HG02763 (cell line): ENCODE results near the gene CCDC170.
"Not testable (repeated sequence)": the region's sequence is repeated elsewhere in the genome, so short reads cannot be mapped to it uniquely, and the experiment has no call there.

Experiments used
- ATAC-seq: cut with Tn5 transposase; IDR thresholded peaks from one replicate; pipeline ENCODE4 v1.9.1; 2021; ENCODE audit warnings: mild to moderate bottlenecking, moderate library complexity; ENCODE audit not compliant: unreplicated experiment

Gene CCDC170, protein sequence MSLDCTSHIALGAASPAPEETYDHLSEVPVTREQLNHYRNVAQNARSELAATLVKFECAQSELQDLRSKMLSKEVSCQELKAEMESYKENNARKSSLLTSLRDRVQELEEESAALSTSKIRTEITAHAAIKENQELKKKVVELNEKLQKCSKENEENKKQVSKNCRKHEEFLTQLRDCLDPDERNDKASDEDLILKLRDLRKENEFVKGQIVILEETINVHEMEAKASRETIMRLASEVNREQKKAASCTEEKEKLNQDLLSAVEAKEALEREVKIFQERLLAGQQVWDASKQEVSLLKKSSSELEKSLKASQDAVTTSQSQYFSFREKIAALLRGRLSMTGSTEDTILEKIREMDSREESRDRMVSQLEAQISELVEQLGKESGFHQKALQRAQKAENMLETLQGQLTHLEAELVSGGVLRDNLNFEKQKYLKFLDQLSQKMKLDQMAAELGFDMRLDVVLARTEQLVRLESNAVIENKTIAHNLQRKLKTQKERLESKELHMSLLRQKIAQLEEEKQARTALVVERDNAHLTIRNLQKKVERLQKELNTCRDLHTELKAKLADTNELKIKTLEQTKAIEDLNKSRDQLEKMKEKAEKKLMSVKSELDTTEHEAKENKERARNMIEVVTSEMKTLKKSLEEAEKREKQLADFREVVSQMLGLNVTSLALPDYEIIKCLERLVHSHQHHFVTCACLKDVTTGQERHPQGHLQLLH

DNA sequence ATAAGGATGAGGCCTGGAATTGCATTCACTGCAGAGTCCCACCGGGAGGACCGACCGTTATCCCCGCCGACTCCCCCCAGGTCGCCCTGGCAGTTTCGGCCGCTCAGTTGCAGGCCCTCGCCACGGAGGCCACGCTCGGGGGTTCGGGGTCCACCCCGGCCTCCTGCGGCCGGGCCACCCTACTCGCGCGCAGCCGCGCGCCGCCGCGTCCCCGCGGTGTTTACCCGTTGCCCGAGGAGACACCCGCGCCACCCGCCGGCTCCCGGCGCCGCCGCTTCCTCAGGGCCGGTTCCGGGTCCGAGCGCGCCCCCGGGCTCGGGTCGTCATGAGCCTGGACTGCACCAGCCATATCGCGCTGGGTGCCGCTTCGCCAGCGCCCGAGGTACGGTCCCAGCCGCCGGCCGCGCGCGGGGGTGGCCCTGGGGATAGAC lies at the start of gene CCDC170:
CCDC170 (plus strand) TSS at position 214 of the 431 bp plus-strand sequence; CDS start at position 326, 112 bp downstream.
- no peak for ATAC-seq

DNA sequence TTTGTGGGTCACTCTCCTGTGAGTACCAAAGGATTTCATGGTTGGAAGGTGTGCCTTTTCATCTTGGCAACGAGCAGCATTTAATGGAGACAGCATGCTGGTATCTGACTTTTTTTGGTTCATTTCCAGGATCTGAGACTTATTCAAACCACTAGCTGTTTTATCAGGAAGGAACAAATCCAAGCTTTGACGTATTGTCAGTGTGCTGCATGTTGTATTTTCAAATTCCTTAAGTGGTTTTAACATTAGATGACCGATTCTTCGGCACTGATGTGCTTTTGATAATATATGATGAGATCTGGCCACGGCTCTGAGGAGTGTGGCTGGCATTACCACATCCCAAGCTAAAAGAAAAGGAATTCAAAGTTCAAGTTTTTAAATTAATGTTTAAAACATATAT lies 48.3 kb upstream of the CCDC170 start:
- ATAC-seq = no peak

DNA sequence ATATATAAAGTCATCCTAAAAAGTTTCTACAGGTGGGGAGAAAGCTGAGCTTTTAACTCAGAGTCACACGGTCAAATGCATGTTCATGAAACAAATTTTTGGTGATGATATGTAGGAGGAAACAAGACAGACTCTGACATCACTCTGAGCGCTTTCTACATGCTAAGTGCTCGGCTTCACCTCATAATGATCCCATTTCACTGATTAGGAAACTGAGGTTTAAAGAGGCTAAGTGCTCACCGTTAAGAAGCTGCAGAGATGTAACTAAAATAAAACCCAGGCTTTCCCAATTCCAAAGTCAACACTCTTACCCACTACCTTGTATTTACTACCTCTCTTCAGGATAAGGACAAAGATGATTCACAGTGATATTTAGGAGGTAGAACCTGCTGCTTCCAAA lies 46.6 kb upstream of the CCDC170 start:
- ATAC-seq = no peak

DNA sequence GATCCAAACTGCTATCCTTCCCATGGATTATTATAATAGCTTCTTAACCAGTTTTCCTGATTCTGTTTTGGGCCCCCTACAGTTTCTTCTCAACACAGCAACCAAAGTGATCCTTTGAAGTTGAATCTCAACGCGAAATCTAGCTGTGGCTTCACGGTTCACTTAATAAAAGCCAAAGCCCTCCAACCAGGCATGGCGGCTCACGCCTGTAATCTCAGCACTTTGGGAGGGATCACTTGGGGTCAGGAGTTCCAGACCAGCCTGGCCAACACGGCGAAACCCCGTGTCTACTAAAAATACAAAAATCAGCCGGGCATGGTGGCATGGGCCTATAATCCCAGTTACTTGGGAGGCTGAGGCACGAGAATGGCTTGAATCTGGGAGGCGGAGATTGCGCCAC lies 45.2 kb upstream of the CCDC170 start:
- ATAC-seq = no peak

DNA sequence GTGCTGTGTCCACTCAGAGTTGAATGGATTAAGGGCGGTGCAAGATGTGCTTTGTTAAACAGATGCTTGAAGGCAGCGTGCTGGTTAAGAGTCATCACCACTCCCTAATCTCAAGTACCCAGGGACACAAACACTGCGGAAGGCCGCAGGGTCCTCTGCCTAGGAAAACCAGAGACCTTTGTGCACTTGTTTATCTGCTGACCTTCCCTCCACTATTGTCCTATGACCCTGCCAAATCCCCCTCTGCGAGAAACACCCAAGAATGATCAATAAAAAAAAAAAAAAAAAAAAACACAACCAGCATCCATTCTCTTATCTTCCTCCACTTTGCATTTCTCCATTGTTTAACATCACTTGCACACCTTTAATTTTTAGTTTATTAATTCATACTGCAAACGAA lies 42.9 kb upstream of the CCDC170 start:
- not testable (repeated sequence) for ATAC-seq

DNA sequence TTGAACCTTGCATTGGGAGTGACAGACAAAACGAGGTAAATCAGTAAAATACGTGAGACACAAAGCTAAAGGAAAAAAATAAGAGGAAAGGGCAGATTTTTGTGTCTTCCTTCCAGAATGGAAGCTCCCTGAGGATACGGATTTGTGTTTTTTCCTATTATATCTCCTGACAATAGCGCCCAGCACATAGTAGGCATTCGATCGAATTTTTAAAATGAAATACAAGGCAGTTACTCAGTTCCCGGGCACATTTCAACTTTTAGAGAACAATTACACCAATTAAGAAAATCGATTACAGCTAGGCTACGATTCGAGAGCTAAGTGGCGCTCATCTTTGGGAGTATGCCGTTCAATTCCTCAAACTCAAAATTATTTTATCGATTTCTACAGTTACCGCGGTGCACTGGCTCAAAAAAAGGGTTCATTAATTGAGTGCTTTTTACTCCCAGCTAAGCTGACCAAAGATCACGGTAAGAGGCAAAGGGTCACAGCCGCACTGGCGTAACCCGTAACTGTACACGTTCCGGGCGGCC lies 42.3 kb upstream of the CCDC170 start:
- no peak for ATAC-seq

DNA sequence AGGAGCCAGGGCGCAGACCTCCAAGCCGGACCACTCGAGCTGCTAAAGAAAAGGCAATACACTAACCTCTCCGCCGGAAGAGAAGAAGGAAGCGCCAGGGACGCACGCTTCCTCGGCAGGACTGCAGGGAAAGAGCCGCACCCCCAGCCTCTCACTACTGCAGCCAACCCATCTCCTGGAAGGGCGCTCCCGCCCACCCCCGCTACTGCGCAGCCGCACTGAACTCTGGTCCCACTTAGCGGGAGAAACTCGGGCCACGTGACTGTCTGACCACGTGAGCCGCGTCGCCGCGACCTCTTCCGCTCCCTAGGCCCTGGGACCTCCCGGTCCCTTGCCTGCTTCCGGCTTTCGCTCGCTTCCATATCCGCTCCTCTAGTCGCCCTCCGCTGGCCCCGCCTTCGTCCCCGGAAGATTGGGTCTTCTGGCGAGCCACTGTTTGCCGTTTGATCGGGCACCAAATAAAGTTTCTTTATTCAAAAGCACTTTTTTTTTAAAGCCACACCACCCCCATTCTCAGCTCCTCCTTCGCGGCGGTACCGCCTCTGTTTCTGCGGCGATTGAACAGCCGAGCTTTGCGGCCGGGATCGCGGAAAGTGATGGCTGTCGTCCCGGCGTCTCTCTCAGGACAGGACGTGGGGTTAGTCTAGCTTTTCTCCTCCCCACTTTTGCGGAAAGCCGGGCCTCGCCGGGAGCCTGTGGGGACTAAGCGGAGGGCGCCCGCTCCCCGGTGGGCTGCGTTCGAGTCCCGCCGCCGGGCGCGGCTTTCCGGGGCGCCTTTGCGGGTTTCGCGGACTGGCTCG lies 41.7 kb upstream of the CCDC170 start, which contains the start of gene RMND1:
RMND1 (minus strand) TSS at position 177 of the 800 bp plus-strand sequence. CDS start 6,315 bp downstream, outside the sequence.
- peak; percentile 98 for ATAC-seq

DNA sequence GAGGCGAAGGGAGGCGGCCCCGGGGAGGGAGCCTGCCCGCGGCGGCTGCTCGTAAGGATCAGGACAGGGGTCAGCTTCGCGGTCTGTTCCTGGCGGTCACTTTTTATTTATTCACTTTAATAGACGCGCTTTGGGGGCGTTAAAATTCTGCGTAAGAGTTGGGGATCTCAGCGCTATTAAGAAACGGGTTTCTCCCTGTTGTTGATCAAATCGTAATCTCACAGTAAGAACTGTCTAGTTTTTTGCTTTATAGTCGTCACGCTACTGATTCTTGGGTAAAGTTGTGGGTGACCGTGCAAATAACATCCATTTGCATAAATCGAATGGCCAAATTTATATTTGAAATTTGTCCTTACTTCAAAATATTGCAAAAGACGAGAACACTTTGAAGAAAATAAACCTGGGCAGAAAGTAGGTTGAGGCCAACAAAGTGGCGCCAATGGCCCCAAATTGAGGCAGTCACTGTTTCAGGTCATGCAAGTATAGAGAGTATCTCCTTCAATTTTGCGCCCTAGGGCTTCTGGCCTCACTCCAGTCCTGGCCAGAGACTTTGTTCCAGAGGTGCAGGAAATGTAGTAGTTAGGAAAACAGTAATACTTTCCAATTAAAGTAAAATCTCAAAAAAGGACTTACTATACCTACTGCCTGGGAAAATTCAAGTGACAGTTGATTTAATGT lies 40.9 kb upstream of the CCDC170 start:
- ATAC-seq = no peak

DNA sequence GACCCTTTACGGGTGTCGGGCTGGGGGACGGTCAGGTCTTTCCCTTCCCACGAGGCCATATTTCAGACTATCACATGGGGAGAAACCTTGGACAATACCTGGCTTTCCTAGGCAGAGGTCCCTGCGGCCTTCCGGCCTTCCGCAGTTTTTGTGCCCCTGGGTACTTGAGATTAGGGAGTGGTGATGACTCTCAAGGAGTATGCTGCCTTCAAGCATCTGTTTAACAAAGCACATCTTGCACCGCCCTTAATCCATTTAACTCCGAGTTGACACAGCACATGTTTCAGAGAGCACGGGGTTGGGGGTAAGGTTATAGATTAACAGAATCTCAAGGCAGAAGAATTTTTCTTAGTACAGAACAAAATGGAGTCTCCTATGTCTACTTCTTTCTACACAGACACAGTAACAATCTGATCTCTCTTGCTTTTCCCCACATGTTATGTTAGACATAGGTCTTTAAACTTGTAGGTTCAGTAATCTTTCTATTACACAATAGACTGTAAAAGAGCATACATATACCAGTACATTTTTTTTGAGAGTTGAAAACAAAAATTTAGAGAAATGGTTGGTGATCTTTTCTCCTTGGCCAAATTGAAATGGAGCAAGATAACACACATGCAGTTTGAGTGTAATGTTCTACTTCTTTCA lies 37.9 kb upstream of the CCDC170 start:
- ATAC-seq = not testable (repeated sequence)

DNA sequence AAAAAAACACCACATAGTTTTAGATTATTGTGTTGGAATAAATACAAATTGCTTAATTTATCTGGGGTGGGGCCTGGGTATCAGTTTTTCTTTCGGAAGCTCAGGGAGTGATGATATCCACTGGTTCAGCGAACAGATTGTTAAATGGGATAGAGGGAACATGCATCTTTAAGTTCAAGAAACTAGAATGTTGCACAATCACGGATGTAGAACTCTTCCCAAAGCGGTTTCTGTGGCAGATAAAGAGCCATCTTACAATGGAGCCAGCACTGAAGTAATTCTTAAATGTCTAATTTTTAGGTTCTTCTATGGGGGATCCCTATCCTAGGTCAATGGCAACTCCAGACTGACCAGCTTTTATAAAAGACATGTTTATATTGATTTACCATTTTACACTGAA lies 32.1 kb upstream of the CCDC170 start:
- ATAC-seq = no peak

DNA sequence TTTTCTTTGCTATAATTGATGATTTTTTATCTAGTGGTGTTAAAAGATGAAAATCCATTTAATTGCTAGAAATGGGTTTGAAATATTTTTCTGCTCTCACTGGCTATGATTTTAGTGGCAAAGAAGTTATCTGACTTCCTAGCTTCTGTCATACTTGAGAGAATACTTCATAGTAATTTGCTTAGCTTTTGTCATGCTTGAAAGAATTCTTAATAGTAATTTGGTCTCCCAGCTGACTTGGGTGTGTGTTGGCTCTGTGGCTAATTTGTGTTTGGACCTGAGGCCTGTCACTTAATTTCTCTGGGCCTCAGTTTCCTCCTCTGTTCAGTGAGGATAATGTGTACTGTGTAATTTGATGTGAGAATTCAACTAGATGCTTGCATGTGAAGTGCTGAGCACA lies 29.1 kb upstream of the CCDC170 start:
- no peak for ATAC-seq

DNA sequence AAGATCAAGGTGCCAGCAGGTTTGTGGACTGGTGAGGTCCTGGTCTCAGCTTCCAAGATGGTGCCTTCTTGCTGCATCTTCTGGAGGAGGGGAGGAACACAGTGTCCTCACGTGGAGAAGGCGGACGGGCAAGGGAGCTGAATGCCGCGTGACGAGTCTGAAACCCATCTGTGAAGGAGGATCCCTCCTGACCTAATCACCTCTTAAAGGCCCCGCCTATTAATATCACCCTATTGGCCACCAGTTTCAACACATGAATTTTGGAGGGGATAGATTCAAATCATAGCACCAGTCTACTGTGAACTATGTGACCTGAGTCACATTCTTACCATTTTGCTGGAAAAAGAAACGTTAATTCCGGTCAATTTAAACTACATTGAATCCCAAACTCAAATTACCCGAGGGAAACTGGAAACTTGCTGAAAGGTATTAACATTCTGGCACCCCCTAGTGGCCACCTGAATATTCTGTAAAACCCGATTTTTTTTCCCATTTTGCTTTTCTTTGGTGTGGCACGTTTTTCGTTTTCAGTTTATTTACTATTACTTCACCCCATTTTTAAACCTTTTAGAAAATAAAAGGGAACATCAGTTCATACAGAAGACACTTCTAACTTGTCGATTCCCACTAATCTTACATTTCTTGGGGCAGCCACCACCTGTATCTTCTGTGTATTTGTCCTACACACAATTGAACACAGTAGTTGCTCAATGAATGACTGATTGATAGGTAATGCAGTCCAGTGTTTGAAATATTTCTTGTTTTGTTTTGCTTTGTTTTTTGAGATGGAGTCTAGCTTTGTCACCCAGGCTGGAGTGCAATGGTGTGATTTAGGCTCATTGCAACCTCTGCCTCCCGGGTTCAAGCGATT lies 17.9 kb upstream of the CCDC170 start:
- no peak for ATAC-seq

DNA sequence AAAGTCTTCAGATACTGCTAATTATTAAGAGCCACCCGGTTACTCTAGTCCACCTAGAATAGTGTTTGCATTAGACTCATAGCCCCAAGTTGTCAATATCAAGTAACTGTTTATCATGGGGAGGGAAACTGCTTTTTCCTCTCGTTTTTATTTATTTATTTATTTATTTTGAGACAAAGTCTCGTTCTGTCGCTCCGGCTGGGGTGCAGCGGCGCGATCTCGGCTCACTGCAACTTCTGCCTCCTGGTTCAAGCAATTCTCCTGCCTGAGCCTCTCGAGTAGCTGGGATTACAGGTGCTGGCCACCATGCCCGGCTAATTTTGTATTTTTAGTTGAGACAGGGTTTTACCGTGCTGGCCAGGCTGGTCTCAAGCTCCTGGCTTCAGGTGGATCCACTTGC lies 16.1 kb upstream of the CCDC170 start:
- no peak for ATAC-seq

DNA sequence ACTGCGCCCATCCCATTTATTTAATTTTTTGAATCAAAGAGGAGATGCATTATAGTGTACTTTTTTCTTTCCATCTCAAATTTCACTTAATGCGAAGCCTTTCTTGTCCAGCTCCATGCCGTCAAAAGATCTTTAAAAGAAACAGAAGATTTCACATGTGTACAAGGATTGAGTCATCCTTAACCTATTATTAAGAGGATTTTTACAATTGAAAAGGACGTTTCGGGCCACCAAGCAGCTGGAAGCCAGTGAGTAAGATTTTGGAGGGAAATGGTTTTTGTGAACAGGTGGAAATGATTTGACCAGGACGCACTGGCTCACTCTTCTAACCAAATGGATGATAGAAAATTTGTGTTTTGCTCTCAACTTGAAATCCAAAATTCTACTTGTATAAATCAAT lies 15.1 kb upstream of the CCDC170 start:
- no peak for ATAC-seq

DNA sequence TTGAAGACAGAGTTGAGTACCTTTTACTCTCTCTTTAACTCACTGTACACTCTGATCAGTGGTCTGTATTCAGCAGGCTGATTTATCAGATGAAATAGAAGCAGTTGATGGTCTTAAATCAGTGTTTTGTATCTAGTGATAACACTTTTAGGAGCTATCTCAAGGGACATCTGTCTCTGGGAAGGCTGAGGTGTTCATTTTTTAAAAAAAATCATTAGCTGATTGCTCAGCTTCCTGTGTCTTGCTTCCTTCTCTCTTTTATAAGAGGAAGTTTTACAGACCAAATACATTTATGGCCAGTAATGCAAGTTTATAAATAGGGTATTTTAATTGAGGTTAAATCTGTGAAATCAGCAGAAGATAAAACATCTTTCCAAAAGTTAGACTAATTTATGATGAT lies 12.0 kb upstream of the CCDC170 start:
- no peak for ATAC-seq

DNA sequence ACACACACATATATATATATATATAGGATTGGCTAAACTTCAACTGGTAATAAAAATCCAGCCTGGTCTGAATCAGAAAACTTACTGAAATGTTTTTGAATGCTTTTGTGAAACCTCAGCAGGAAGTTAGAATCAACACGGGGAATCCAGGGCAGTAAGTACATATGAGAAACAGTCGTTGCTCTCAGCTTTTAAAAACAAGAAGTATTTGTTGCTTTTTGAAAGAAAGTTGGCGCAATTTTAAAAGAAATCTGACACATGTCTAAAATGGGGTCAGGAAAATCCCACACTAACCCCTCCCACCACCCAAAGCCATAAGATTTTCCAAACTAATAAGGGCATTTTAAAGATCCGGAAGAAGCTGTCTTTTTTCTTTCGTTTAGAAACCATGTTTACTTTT lies 11.5 kb upstream of the CCDC170 start:
- no peak for ATAC-seq

DNA sequence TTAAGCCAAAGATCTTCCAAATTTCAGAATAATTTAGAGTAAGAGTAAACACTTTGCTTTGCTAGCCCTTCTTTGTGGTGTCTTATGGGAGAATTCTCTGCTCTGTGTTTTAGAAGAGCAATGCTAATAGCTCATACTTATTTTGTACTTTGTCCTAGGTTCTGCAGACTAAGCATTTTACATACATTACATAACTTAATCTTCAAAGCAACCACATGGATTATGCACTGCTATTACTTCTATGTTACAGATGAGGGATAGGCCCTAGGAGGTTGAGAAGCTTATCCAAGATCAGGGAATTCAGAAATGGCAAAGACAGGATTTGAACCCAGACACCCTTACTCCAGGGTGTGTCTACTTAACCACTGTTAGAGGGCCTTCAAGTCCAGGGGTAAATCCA lies 9.8 kb upstream of the CCDC170 start:
- ATAC-seq = no peak

DNA sequence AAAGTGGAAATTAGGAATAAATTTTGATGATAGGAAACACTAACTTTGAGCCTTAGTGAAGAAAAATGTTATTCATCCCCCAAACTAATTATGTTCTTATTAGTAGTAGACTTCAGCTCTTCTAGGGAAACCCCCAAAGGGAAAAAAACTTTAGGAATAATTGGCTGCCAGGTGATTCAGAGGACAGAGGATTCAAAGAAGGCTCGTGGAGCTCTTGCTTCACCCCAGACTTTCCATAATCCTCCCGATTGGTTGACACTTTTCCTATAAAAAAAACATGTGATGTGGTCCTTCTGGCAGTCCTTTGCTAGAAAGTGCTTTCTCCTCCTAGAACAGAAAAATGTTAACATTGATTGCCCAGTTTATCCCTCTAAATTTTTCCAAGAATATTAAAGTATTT lies 5.6 kb upstream of the CCDC170 start:
- no peak for ATAC-seq

DNA sequence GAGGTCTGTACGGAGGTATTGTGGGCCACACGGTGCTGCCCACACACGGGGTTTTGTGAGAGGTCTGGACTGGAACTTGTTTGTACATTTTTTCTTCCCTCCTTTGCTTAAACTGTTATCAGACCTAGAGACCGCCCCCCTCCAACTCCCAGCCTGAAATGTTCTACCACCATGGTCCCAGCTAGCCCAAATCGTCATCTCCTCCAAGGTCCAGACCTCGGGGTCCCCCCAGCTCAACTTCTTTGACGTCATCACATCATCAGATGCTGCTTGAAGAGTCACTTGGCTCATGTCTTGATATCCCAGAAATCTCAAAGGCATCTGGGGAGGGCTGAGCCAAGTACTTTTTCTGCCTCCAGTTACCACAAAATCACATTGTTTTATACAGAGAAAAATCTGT lies 2.8 kb upstream of the CCDC170 start:
- no peak for ATAC-seq
